CD4-positive, alpha-beta T cell treated with Interleukin-10 for 1 hour (primary cell): ENCODE measurements around the gene PDZD4.

ENCODE experiments used
- DNase-seq: peaks from one replicate; pipeline ENCODE4 v3.0.0-alpha.2; 2020

The PDZD4 gene

DNA sequence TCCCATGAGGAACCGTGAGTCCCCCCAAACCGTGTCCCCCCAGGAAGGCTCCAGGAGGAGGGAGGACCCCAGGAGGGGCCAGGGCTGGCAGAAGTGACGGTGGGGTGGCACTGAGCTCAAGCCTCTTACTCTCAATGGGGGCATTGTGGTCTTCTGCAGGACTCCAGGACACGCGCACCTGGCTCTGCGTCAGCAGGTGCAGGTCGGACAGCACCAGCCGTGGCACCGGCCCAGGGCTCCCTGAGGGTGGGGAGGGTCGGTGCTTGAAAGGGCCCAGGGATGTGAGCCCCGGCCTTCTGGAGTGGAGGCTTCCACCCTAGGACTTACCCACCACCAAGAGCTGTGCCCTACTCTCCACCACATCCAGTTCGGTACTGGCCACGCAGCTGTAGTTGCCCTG is 37.3 kb upstream of the PDZD4 start:
- no peak for DNase-seq

DNA sequence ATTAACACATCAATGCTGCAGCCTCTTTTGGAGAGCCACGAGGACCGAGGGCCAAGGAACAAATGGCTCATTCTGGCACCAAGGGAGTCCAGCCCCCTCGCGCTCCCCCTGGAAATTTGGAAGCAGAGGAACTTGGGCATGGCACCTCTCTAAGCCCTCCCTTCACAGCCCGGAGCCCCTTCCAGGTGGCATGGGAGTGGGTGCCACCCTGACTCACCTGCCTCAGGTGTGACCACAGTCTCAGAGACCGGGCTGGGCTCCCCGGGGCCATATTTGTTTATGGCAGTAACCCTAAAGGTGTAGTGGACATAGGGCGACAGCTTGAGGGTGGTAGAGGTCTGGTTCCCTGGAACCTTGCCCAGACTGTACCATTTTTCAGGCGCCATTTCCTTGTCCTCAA is 36.8 kb upstream of the PDZD4 start:
- DNase-seq: no peak

DNA sequence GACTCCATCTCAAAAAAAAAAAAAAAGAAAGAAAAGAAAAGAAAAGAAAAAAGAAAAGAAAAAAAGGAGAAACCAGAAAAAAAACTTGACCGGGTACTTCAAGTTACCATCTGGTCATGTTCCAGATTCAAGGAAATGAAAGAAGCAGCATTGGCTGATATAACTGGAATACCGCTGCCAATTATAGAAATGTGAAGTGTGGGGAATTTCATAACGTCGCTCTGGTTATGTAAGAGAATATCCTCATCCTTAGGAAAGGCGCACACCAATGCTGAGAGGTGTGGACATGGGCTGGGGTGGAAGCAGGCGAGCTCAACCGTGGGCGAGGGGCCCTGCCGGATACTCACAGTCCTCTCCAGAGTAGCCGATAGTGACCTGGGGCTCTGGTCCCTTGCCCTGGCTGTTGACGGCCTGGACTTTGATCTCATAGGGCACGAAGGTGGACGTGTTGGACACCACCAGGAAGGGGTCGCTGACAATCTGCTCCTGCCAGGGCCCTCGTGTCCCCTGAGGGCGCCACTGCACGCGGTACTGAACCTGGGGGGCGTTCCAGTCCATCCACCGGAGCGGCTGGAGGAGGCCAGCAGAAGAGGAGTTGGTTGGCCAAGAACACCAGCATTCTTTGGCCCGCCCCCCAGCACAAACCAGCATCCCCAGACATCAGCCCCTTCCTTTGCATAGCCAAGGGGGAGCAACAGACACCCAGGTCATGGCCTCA is 36.1 kb upstream of the PDZD4 start:
- no peak for DNase-seq

DNA sequence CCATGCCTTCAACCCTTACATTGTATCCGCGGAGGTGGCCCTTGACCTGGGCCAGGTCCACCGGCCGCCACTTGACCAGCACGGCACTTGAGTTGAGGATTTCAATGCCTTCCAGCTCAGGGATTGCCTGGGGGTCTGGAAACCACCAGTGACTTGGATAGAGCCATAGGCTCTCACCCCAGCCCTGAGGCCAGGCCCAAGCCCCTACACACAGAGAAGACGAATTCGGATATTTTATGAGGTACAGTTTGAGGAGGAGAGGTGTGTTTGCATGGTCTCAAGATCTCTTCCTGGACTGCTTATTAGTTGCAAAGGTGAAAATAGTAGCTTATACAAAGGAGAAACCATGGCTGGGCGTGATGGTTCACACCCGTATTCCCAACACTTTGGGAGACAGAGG is 35.3 kb upstream of the PDZD4 start:
- no peak for DNase-seq

DNA sequence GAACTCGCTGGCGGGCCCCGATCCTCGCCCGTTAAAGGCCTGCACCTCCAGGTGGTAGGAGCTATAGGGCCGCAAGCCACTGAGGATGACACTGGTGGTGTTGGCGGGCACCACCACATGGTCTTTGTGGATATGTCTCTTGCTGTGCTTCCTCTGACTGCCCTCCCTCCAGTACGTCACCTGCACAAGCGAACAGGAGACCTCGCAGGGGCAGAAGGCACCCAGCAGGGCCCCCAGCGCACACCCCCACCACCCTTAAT is 34.9 kb upstream of the PDZD4 start:
- no peak for DNase-seq

DNA sequence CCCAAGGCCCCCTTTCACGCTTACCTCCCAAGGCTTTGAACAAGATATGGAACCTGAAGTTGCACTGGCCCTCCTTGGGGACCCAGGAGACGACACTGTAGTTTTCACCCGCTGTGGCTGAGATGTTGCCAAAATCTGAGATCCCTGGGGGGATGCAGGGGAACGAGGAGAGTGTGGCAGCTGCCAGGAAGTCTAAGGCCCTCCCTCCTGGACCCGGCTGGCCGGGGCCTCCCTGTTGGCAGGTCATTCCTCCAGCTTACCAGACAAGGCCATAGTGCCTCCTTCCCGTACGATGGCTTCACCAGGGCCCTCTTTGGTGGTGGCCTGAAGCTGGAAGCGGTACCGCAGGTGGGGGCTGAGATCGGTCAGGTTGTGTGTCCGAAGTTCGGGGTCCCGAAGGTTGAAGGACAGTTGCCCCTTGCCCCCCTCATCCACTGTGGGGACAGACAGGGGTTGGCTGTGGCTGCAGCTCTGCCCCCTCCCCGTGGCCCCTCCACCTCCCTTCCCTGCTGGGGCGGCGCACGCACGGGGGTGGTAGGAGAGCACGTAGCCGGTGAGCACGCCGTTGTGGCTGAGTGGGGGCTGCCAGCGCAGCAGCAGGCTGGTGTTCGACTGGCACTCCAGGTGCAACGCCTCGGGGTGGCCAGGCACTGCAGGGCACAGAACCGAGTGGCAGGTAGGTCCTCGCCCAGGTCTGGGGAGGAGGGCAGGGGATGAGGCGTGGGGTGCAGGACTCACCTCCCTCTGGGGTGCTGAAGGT is 34.4 kb upstream of the PDZD4 start:
- DNase-seq: no peak

DNA sequence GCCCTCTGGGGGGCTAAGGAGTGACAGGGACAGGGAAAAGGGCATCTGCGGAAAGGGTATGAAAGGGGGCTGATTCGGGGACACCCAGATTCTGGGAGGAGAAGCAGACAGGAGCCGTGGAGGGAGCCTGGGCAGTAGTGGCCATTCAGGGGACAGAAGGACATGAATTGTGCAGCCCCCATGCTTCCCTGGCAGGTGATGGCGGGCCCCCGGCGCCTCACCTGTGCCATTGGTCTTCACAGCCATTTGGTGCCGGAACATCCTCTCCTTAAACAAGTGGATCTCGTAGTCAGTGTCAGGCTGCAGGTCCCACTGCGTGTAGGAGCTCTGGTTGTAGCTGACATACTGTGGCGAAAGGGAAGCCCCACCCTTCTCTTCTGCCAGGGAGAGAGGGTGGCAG is 33.8 kb upstream of the PDZD4 start:
- no peak for DNase-seq

DNA sequence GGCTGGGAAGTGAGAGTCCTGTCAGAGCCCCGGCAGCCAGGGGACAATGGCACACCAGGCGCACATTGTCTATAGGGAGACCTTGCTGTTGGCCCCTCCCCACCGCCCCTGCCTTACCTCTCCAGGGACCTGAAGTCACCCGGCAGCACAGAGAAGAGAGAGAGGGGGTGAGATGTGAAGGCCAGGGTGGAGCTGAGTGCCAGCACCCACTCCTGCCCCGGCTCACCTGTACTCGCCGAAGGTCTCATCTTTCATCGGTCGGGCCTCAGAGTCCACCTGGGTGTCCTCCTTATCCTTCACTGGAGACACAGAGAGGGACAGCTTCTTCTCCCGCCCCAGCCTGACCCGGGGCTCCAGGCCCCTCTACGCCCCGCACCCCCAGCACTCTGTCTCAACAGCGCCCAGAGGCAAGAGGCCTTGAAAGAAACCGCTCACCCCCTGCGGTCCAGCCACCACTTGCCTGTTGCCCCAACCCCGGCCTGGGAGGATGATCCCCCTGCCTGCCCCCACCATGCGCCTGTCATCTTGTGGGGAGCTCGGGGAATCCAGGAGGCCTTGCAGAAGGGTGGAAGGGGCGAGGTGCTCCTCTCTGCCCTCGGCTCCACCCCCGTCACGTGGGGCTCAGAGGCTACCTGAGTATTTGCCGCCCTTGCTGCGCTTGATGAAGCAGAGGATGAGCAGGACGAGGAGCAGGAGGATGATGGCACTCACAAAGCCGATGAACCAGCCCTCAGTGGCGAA is 33.1 kb upstream of the PDZD4 start:
- no peak for DNase-seq

DNA sequence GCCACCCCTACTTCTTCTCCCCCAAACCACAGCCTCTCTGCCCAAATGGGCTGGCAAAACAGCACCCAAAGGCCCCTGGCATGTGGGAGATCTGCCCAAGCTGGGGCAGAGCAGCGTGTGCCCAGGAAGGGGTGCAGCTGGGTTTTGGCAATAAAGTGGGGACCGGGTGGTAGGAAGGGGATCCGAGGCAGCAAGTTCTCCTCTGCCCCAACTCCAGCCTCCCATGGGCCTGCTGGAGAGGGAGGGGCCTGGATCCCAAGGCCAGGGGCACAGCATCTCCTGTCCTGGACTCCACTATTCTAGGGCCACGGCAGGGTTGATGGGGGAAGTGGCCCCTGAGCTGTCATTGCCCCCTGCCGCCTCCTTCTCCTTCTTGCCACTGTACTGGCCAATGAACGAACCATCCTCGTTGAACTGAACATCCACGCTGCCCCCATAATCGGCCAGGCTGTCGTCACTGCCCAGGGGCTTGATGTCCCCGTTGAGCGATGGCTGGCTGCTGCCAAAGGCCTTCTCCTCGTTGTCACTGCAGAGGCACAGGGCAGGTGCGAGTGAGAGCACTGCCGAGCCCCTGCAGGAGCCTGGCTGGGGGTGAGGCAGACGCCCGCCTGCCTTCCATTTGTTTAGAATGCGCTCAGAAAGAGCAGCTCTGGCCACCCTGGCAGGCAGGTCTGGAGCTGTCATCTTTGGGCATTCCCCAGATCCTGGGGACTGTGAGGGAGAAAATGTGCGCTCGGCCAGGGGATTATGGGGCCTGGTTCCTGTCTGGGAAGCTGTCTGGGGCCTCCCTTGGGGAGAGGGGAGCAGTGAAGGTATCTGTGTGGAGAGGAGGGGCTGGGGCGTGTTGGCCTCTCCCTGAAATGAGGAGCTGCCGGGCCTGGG is 32.3 kb upstream of the PDZD4 start:
- DNase-seq: no peak

DNA sequence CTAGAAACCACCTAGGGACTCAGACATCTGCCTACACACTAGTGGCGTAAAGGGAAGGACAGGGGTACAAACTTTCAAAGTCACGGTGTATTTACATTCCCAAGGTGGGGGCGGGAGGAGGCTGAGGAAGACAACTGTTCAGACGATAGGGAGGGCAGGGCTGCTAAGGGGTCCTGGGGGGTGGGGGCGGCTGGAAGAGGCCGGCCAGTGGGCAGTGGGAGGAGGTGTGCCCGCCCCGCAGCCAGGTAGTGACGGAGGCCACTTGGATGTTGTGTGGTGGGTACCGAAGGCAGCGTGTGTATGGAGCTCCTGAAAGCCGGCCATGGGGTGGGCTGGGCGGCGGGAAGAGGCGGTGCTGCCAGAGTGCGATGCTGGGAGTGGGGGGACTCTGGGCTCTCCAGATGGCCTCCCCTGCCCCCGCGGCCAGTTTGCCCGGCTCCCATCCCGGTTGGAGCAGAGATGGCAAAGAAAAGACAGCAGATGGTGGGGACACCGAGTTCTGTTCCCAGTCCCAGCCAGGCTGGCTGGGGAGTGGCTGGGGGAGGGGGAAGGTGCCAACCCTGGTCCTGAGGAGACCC is 31.5 kb upstream of the PDZD4 start:
- DNase-seq: no peak

DNA sequence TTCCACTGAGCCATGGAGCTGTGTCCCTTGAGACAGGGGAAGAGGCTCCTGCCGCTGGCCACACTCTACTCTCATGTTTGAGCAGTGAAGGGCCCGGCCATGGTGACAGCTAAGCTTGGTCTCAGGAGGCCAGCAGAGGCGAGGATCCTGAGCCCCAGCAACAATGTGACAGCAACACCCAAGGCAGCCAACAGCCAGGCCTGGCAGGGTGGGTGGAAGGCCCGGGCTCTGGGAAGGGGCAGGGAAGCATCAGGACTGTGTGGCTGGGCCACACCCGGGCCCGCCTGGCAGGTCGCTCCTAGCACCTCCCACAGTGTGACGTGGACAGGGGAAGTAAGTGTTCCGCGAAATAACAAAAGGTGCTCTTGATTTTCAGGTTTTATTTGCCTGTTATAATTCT is 30.8 kb upstream of the PDZD4 start:
- no peak for DNase-seq

DNA sequence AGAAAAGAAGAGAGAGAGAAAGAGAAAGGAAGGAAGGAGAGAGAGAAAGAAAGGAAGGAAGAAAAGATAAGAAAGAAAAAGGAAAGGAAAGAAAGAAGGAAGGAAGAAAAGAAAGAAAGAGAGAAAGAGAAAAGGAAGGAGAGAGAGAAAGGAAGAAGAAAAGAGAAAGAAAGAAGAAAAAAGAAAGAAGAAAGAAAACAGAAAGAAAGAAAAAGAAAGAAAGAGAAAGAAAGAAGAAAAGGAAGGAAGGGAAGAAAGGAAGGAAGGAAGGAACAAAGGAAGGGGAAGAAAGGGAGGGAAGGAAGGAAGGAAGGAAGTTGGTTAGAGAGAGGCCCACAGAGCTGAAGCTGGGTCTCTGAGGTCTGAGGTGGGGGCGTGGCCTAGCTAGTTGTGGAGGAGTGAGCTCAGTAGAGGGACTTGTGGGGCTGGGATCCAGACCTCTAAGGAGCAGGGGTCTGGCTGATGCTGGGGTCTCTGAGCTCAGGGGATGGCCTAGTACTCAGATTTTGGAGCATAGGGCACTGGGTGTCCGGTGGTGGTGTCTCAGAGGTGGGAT is 27.1 kb upstream of the PDZD4 start:
- no peak for DNase-seq

DNA sequence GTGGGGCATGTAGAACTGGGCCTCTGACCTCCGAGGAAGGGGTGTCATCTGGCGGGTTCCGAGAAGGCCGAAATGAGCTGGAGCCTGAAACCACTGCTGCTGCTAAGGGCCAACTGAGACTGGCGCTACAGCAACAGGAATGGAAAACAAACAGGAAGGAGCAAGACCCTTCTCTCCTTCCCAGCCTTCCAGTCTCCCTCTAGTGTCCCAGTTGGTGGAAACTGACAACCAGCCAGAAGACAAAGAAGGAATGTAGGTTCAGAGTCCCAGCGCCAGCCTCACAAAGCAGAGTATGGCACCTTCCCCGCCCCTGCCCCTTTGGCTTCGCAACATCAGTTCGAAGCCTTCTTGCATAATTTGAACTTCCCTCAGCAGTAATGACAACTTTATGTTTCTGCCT is 24.4 kb upstream of the PDZD4 start:
- DNase-seq: no peak

DNA sequence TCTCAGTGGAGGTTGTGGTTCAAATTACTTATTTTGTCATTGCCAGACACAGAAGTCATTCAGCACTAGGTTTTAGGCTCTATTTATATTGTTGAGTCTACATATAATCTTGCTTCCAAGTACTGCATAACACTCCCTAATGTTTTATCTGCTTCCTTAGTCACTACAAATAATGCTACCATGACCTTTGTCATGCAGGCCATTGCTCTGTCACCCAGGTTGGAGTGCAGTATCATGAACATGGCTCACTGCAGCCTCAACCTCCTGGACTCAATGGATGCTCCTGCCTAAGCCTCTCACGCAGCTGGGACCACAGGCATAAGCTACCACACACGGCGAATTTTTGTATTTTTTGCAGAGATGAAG is 23.5 kb upstream of the PDZD4 start:
- no peak for DNase-seq

DNA sequence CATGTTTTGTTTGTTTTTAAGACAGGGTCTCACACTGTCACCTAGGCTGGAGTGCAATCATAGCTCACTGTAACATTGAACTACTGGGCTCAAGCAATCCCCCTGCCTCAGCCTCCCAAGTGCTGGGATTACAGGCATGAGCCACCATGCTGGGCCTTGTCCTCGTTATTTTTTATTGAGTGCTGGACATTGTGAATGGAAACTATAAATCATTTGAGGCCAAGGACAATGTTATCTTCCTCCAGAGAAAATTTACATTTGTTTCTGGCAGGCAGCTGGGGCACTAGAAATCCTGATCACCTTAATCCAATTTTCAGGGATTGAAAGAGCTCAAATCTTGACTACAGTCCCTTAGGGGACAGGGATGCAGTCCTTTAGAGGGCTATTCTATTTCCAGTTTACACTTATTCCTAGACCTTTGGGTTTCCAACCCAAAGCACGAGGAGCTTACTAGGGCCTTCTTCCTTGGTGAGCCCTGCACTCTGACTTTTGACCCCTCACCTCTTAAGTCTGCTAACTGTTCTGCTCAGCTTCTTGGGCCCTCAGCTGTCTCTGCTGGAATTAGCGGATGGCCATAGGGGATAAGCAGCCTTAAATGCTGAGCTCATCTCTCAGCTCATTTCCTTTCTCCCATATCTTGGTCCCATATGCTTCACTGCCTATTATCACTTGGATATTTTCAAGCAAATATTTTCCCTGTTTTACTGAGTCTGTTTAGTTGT is 23.0 kb upstream of the PDZD4 start:
- DNase-seq: no peak

DNA sequence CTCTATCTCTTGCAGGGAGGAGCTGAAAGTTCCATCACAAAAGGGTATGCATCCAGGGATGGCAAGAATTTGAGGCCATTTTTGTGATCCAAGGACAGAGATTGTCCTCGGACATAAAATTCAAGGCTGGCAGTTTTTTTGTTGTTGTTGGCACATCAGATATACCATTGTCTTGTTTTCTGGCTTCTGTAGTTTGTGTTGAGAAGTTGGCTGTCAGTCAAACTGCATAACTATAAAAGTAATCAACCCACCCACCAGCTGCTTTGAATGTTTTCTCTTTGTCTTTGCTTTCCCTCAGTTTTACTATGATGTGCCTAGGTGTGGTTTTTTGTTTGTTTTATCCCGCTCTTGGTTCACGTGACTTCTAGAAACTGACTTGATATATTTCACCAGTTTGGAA is 21.6 kb upstream of the PDZD4 start:
- DNase-seq: no peak

DNA sequence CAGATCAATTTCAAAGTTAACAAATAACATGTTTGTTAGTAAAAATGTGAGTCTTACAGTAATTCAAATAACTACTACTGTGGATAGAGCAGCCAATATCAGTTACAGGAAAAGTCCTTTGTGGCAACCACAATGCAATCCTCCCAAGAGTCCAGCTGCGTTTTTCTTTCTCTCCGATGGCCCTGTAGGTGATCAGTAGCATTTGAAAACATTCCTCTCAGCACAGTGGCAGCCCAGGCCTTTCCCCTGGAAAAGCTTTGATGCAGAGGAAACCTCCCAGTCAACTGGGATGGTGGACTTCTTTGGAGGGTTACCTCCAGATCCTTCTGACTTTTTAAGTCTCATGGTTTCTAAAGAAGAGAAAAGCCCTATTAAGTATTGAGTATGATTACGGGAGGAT is 18.0 kb upstream of the PDZD4 start:
- DNase-seq: no peak

DNA sequence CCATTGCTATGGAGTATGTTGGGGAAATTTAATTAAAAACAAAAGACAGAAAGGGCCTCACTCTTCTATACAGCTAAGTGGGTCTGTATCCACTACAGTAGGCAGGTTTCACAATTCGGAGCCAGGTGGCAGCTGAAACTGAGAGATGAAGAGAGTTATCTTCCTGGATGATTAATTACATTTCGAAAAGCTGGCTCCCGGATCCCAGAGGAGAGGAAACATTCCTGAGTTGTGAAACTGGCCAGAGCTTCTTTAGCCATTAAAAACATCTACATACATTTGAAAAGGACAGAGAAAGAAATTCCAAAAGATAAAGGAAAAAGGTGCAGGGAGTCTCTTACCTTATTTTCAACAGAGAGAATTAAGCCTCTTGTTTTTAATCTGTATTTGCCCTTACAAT is 15.5 kb upstream of the PDZD4 start:
- no peak for DNase-seq

DNA sequence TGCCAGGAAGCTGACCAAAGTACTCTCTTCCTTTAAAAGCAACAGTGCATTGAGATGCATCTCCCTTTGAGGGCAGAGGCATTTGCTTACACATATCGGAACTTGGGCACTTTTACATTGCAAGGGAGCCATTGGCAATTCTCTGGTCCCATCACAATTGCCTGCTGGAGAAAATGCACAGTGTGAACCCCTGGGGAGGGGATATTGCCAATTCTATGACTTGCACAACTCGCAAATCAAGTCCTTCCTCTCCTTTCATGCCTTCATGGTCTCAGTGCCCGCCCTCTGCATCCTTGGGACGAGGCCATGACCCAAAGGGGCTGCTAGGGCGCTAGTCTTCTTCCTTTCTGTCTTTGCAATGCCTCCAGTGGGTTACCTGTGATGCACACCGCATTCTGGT is 14.9 kb upstream of the PDZD4 start:
- DNase-seq: no peak

DNA sequence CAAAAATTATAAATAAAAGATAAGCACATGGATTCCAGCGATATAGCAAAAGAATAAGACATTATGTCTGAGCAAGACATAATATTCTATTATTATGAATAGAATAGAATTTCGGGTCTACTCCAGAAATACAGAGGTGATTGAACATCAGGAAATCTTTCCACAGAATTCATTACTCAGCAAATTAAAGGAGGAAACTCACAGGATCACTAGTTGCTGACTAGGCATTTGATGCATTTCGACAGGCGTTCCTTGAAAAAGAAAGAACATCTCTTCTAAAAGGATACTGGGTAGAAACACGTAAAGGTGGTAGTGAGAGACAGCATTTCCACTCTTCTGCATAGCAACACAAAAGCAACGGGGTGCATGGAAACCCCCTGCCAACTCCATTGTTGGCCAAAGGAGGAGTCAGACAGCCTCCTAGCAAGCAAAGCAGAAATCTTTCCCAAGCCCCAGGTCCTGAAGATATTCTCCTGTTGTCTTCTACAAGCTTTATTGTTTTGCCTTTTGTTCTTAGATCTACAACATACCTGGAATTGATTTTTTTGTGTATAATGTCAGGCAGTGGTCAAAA is 14.3 kb upstream of the PDZD4 start:
- DNase-seq: no peak

DNA sequence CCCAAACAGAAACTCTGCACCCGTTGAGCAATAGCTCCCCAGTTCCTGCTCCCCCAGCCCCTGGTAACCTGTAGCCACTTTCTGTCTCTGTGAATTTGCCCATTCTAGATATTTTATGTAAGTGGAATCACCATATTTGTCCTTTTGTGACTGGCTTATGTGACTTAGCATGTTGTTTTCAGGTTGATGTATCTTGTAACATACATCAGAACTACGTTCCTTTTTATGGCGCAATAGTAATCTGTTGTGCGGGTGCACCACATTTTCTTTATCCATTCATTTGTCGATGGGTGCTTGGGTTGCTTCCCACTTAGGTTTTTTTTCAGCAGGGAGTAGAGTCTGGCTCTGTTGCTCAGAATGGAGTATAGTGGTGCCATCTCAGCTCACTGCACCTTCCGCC is 6.6 kb upstream of the PDZD4 start:
- DNase-seq: no peak

DNA sequence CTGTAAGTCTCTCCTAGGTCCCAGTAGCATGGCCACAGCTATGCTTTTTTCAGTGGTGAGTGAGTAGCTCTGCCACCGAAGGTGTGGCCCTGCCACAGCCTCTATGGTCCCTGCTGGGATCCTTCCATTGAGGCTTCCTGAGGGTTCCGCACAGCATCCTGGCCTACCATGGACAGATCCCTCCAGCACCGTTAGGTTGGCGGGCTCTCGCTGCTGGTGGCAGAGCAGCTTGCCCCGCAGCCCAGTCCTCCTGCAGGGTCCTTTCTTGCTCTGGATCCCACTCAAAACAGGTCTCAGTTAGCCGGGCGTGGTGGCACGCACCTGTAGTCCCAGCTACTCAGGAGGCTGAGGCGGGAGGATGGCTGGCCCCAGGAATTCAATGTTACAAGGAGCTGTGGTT is 2.4 kb upstream of the PDZD4 start:
- DNase-seq: no peak
